ENCODE measurements around the gene DCBLD2. TPM values are rescaled to one million over a fixed set of nuclear protein-coding genes. Genes with fewer than 3 reads are reported as not detected.

DCBLD2 gene
- total RNA-seq, 1 experiment from 2014 or later: 33.6 TPM

DNA sequence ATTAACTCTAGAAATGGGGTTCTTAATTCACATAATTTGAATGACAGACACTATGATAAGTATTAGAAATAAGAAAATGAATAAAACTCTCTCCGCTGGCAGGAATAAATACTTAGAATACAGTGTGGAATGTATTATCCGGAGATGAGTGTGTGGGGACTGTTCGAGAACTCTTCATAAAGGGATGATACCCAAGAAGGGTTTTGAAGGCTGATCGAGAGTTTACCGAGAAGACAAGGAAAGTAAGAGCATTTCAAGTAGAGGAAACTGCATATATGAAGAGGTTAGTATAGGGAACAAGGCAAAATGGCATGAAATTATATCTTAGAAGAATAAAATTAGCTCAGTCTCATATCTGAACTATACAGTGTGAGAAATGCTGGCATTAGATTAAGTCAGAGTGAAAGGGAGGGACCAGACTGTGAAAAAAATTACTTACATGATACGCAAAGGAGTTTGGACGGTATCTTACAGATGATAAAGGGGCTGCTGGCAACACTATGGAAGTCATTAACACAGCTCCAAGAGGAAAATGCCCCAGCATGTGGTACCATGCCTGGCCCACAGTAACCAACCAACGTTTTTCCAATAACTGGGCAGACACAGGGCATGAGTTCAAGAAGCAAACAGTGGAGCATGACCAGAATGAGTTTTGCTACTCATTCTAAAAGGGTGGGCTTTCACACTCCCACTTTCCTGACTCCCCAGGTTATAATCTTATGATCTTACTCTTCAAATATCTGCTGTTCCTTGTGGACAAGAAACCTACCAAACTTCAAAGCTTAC lies 6.5 kb downstream of the DCBLD2 start:
- CTCF ChIA-PET: no interaction called here
- no peak for TF ChIP-seq EZH2 (IDR thresholded peaks at IDR 0.05; ENCODE audit: borderline replicate concordance, low read depth, low read length, poor library complexity, severe bottlenecking)
- TF ChIP-seq, protein P1, sequence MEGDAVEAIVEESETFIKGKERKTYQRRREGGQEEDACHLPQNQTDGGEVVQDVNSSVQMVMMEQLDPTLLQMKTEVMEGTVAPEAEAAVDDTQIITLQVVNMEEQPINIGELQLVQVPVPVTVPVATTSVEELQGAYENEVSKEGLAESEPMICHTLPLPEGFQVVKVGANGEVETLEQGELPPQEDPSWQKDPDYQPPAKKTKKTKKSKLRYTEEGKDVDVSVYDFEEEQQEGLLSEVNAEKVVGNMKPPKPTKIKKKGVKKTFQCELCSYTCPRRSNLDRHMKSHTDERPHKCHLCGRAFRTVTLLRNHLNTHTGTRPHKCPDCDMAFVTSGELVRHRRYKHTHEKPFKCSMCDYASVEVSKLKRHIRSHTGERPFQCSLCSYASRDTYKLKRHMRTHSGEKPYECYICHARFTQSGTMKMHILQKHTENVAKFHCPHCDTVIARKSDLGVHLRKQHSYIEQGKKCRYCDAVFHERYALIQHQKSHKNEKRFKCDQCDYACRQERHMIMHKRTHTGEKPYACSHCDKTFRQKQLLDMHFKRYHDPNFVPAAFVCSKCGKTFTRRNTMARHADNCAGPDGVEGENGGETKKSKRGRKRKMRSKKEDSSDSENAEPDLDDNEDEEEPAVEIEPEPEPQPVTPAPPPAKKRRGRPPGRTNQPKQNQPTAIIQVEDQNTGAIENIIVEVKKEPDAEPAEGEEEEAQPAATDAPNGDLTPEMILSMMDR (conservative IDR thresholded peaks at IDR 0.05; ENCODE audit: low read depth, low read length): no peak
- Histone ChIP-seq H3K4me1 (ENCODE audit: insufficient read depth, low read length, poor library complexity, severe bottlenecking) (peaks cover 10% of the 10 kb centered on the region), H3K27ac (ENCODE audit: low read depth, low read length, poor library complexity, severe bottlenecking) (no peak overlapping the region), H3K4me3 (ENCODE audit: low read depth, low read length, poor library complexity, severe bottlenecking) (no peak overlapping the region), H3K9me3 (ENCODE audit: low read depth, low read length, poor library complexity, severe bottlenecking) (no peaks in the 10 kb centered on the region), H3K27me3 (replicated peaks; ENCODE audit: insufficient read depth, low read depth, low read length, poor library complexity) (no peaks in the 10 kb centered on the region), H3K36me3 (ENCODE audit: insufficient read depth, low read length, poor library complexity, severe bottlenecking) (no peaks in the 10 kb centered on the region)
- no TSS peak for BruUV-seq (replicated peaks)
- no peak for DNase-seq (ENCODE audit: low spot score)
- POLR2A ChIA-PET (ENCODE audit: low non-redundant PET): no interaction called here
- intact Hi-C loops (cut with micrococcal nuclease; ENCODE audit: unreplicated experiment): no loop called here

DNA sequence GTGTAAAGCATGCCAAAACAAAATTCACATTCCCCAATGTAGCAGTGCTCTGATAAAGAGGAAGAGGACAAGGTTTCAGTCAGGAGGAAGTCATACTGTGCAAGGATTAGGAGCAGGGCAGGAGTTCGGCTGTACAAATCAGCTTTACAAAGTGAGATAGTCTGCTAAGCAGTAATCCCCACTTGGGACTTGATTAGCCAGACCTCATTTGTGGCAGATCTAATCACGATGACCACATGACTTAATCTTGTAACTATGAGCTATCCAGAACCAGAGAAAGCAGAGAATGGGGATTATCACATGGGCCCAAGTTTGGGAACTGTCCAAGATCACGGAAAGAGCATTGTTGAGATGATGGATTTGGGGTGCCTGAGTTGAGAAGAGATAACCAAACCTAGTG lies 7.8 kb downstream of the DCBLD2 start:
- Histone ChIP-seq H3K4me3 (ENCODE audit: low read depth, low read length, poor library complexity, severe bottlenecking) (no peak overlapping the region), H3K27ac (ENCODE audit: low read depth, low read length, poor library complexity, severe bottlenecking) (no peak overlapping the region), H3K36me3 (ENCODE audit: insufficient read depth, low read length, poor library complexity, severe bottlenecking) (no peaks in the 10 kb centered on the region), H3K9me3 (ENCODE audit: low read depth, low read length, poor library complexity, severe bottlenecking) (no peaks in the 10 kb centered on the region), H3K27me3 (replicated peaks; ENCODE audit: insufficient read depth, low read depth, low read length, poor library complexity) (no peaks in the 10 kb centered on the region), H3K4me1 (ENCODE audit: insufficient read depth, low read length, poor library complexity, severe bottlenecking) (peaks cover 10% of the 10 kb centered on the region)
- TF ChIP-seq, protein P1 (conservative IDR thresholded peaks at IDR 0.05; ENCODE audit: low read depth, low read length): no peak
- no peak for TF ChIP-seq EZH2 (IDR thresholded peaks at IDR 0.05; ENCODE audit: borderline replicate concordance, low read depth, low read length, poor library complexity, severe bottlenecking)
- CTCF ChIA-PET: interaction anchor here (0.5 to 0.6 kb wide), 2 partner anchors 112 to 1928 kb away, joined by 3 read pairs; no protein-coding TSS in a partner anchor
- peak; percentile 63 for DNase-seq (ENCODE audit: low spot score)
- BruUV-seq (replicated peaks): no TSS peak
- intact Hi-C loops (cut with micrococcal nuclease; ENCODE audit: unreplicated experiment): no loop called here
- POLR2A ChIA-PET (ENCODE audit: low non-redundant PET): interaction anchor here (1.1 kb wide), 1 partner anchor 10 kb away, joined by 3 read pairs; no protein-coding TSS in a partner anchor

DNA sequence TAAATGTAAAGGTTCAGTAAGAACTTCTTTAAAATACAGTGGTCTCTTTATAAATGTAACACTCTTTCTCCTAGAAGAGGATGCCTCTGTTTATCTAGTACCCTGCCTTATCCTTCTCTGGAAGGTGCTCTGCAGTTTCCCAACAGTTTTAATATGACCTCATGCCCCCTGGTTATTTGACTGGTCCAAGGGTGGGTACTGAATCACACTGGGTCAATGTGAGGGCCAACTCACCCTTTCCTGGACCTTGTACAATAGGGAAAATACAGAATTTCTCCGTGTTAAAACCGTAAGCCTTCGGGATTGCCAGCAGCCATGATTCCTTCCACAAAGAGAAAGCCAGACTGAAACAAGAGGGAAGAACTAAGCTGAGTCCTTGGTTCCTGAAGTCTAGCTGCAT lies 9.2 kb downstream of the DCBLD2 start:
- no peak for TF ChIP-seq EZH2 (IDR thresholded peaks at IDR 0.05; ENCODE audit: borderline replicate concordance, low read depth, low read length, poor library complexity, severe bottlenecking)
- TF ChIP-seq, protein P1 (conservative IDR thresholded peaks at IDR 0.05; ENCODE audit: low read depth, low read length): no peak
- no peaks in the 10 kb centered on the region for H3K36me3 ChIP-seq (ENCODE audit: insufficient read depth, low read length, poor library complexity, severe bottlenecking)
- H3K4me3 ChIP-seq (ENCODE audit: low read depth, low read length, poor library complexity, severe bottlenecking): no peak overlapping the region
- no TSS peak for BruUV-seq (replicated peaks)
- CTCF ChIA-PET: no interaction called here
- H3K4me1 ChIP-seq (ENCODE audit: insufficient read depth, low read length, poor library complexity, severe bottlenecking): peaks cover 10% of the 10 kb centered on the region
- H3K9me3 ChIP-seq (ENCODE audit: low read depth, low read length, poor library complexity, severe bottlenecking): no peaks in the 10 kb centered on the region
- POLR2A ChIA-PET (ENCODE audit: low non-redundant PET): no interaction called here
- intact Hi-C loops (cut with micrococcal nuclease; ENCODE audit: unreplicated experiment): no loop called here
- H3K27me3 ChIP-seq (replicated peaks; ENCODE audit: insufficient read depth, low read depth, low read length, poor library complexity): no peaks in the 10 kb centered on the region
- no peak overlapping the region for H3K27ac ChIP-seq (ENCODE audit: low read depth, low read length, poor library complexity, severe bottlenecking)
- no peak for DNase-seq (ENCODE audit: low spot score)
